IgD-negative memory B cell (primary cell): Measurements from ENCODE around the gene RIPK4. TPM values are rescaled to one million over a fixed set of nuclear protein-coding genes. Genes with fewer than 3 reads are reported as not detected.
"Not testable (repeated sequence)": the region's sequence is repeated elsewhere in the genome, so short reads cannot be mapped to it uniquely, and the experiment has no call there.

Experiments
- H3K27ac Mint-ChIP-seq, 3 donors: one replicate each; pipeline ENCODE4 v1.8.0; 2020 to 2022; ENCODE audit warnings: mild to moderate bottlenecking in 3 of 3, mixed read lengths in 3 of 3, moderate library complexity in 1 of 3
- H3K27me3 Mint-ChIP-seq: one replicate; pipeline ENCODE4 v1.8.0; 2021; ENCODE audit warnings: mixed read lengths
- H3K36me3 Mint-ChIP-seq: one replicate; pipeline ENCODE4 v1.8.0; 2020; ENCODE audit warnings: mild to moderate bottlenecking, mixed read lengths
- H3K4me1 Mint-ChIP-seq, 3 donors: one replicate each; pipeline ENCODE4 v1.8.0; 2020 to 2022; ENCODE audit warnings: mixed read lengths in 3 of 3, mild to moderate bottlenecking in 1 of 3
- H3K4me3 Mint-ChIP-seq, 4 donors: one replicate each; pipeline ENCODE4 v1.8.0; 2020 to 2022; ENCODE audit warnings: mild to moderate bottlenecking in 4 of 4, mixed read lengths in 4 of 4, moderate library complexity in 3 of 4
- H3K9me3 Mint-ChIP-seq, 3 donors: one replicate each; pipeline ENCODE4 v1.8.0; 2020 to 2021; ENCODE audit warnings: mixed read lengths in 3 of 3, mild to moderate bottlenecking in 1 of 3
- polyA plus RNA-seq: library from polyadenylated mRNA; unstranded; fragments of 300-500 nt; fragmentation: Illumina TruSeq; gene quantifications from one replicate; pipeline ENCODE4 v1.2.3, GENCODE V29; 2021

RIPK4 gene
- polyA plus RNA-seq, 1 donor from 2014 or later = not detected

GRCh38 chr21:41733951-41734689 is 32.7 kb downstream of the RIPK4 start:
- Mint-ChIP-seq H3K9me3 (peaks cover 7 to 42% (median 25%) of the 10 kb centered on the region in 3 donors), H3K27me3 (peaks cover 13% of the 10 kb centered on the region), H3K4me1 (peaks cover 0 to 4% (median 3%) of the 10 kb centered on the region in 3 donors), H3K4me3 (peak overlapping the region in 1 of 4 donors; percentile 79), H3K36me3 (peaks cover 2% of the 10 kb centered on the region), H3K27ac (no peak overlapping the region)

GRCh38 chr21:41731081-41731480 is 35.8 kb downstream of the RIPK4 start:
- H3K4me3 Mint-ChIP-seq = no peak overlapping the region
- H3K9me3 Mint-ChIP-seq = peaks cover 3 to 25% (median 19%) of the 10 kb centered on the region in 3 donors
- peaks cover 29% of the 10 kb centered on the region for H3K27me3 Mint-ChIP-seq
- H3K27ac Mint-ChIP-seq = no peak overlapping the region
- peaks cover 0 to 6% (median 3%) of the 10 kb centered on the region in 3 donors for H3K4me1 Mint-ChIP-seq
- peaks cover 5% of the 10 kb centered on the region for H3K36me3 Mint-ChIP-seq

- Mint-ChIP-seq H3K36me3 (peaks cover 5% of the 10 kb centered on the region), H3K4me1 (peaks cover 0 to 6% (median 3%) of the 10 kb centered on the region in 3 donors), H3K9me3 (peaks cover 3 to 25% (median 19%) of the 10 kb centered on the region in 3 donors), H3K27me3 (peaks cover 31% of the 10 kb centered on the region), H3K4me3 (no peak overlapping the region), H3K27ac (no peak overlapping the region)
Observed at GRCh38 chr21:41730367-41730765, 36.5 kb downstream of the RIPK4 start.

- H3K36me3 Mint-ChIP-seq = peaks cover 3% of the 10 kb centered on the region
- H3K4me3 Mint-ChIP-seq = peak overlapping the region in 1 of 4 donors; percentile 60
- peaks cover 0 to 6% (median 3%) of the 10 kb centered on the region in 3 donors for H3K4me1 Mint-ChIP-seq
- no peak overlapping the region for H3K27ac Mint-ChIP-seq
- peaks cover 33% of the 10 kb centered on the region for H3K27me3 Mint-ChIP-seq
- H3K9me3 Mint-ChIP-seq = peaks cover 3 to 25% (median 19%) of the 10 kb centered on the region in 3 donors
Observed at GRCh38 chr21:41729701-41730366, 37.0 kb downstream of the RIPK4 start.

- Mint-ChIP-seq H3K36me3 (peaks cover 3% of the 10 kb centered on the region), H3K27me3 (peaks cover 34% of the 10 kb centered on the region), H3K4me3 (peak overlapping the region in 1 of 4 donors; percentile 74), H3K9me3 (peaks cover 0 to 24% (median 17%) of the 10 kb centered on the region in 3 donors), H3K4me1 (peaks cover 0 to 6% (median 3%) of the 10 kb centered on the region in 3 donors), H3K27ac (no peak overlapping the region)
Observed at GRCh38 chr21:41727784-41728763, 38.8 kb downstream of the RIPK4 start.

- Mint-ChIP-seq H3K9me3 (peaks cover 0 to 15% (median 10%) of the 10 kb centered on the region in 3 donors), H3K27me3 (peaks cover 34% of the 10 kb centered on the region), H3K4me3 (peak overlapping the region in 2 of 4 donors; percentile 60 to 74), H3K36me3 (peaks cover 3% of the 10 kb centered on the region), H3K27ac (no peak overlapping the region), H3K4me1 (peaks cover 0 to 6% (median 3%) of the 10 kb centered on the region in 3 donors)
Observed at GRCh38 chr21:41726970-41727783, 39.7 kb downstream of the RIPK4 start.

- Mint-ChIP-seq H3K36me3 (peaks cover 3% of the 10 kb centered on the region), H3K9me3 (peaks cover 0 to 9% (median 7%) of the 10 kb centered on the region in 3 donors), H3K4me1 (peaks cover 0 to 6% (median 3%) of the 10 kb centered on the region in 3 donors), H3K27me3 (peaks cover 34% of the 10 kb centered on the region), H3K27ac (no peak overlapping the region), H3K4me3 (no peak overlapping the region)
Observed at GRCh38 chr21:41726630-41726969, 40.3 kb downstream of the RIPK4 start.

- H3K4me1 Mint-ChIP-seq = peaks cover 0 to 6% (median 3%) of the 10 kb centered on the region in 3 donors
Observed at GRCh38 chr21:41726058-41726558, 40.7 kb downstream of the RIPK4 start.

GRCh38 chr21:41725421-41726031 is 41.3 kb downstream of the RIPK4 start:
- H3K9me3 Mint-ChIP-seq = peaks cover 0 to 3% (median 1%) of the 10 kb centered on the region in 3 donors
- peak overlapping the region in 2 of 4 donors; percentile 28 to 45 for H3K4me3 Mint-ChIP-seq
- peaks cover 31% of the 10 kb centered on the region for H3K27me3 Mint-ChIP-seq
- H3K27ac Mint-ChIP-seq = no peak overlapping the region
- H3K36me3 Mint-ChIP-seq = peaks cover 3% of the 10 kb centered on the region
- H3K4me1 Mint-ChIP-seq = peaks cover 0 to 6% (median 3%) of the 10 kb centered on the region in 3 donors

More at GRCh38 chr21:41726058-41726558, 40.7 kb downstream of the RIPK4 start:
- Mint-ChIP-seq H3K27me3 (peaks cover 31% of the 10 kb centered on the region), H3K4me3 (no peak overlapping the region), H3K9me3 (peaks cover 0 to 4% (median 3%) of the 10 kb centered on the region in 3 donors), H3K36me3 (peaks cover 3% of the 10 kb centered on the region), H3K27ac (no peak overlapping the region)

- not testable (repeated sequence) for H3K4me1 Mint-ChIP-seq, H3K4me3 Mint-ChIP-seq
Observed at GRCh38 chr21:41723835-41724234, 43.0 kb downstream of the RIPK4 start.

GRCh38 chr21:41722052-41723018 is 44.5 kb downstream of the RIPK4 start:
- H3K9me3 Mint-ChIP-seq = peaks cover 0 to 4% (median 3%) of the 10 kb centered on the region in 3 donors
- H3K27me3 Mint-ChIP-seq = peaks cover 29% of the 10 kb centered on the region
- H3K4me3 Mint-ChIP-seq = no peak overlapping the region
- no peaks in the 10 kb centered on the region for H3K4me1 Mint-ChIP-seq
- H3K27ac Mint-ChIP-seq = no peak overlapping the region
- H3K36me3 Mint-ChIP-seq = peaks cover 3% of the 10 kb centered on the region

More at GRCh38 chr21:41723835-41724234, 43.0 kb downstream of the RIPK4 start:
- not testable (repeated sequence) for H3K9me3 Mint-ChIP-seq, H3K36me3 Mint-ChIP-seq, H3K27ac Mint-ChIP-seq
- peaks cover 35% of the 10 kb centered on the region for H3K27me3 Mint-ChIP-seq

- H3K4me3 Mint-ChIP-seq = no peak overlapping the region
- no peaks in the 10 kb centered on the region for H3K36me3 Mint-ChIP-seq
- peaks cover 0 to 5% (median 4%) of the 10 kb centered on the region in 3 donors for H3K9me3 Mint-ChIP-seq
- H3K27ac Mint-ChIP-seq = no peak overlapping the region
- H3K27me3 Mint-ChIP-seq = peaks cover 22% of the 10 kb centered on the region
- H3K4me1 Mint-ChIP-seq = no peaks in the 10 kb centered on the region
Observed at GRCh38 chr21:41720250-41720649, 46.6 kb downstream of the RIPK4 start.
